WTC11 (cell line): ENCODE data around the gene GRID2. TPM values are rescaled to one million over a fixed set of nuclear protein-coding genes. Genes with fewer than 3 reads are reported as not detected.
A peak's percentile ranks its signal among the peaks of the same experiment; 100 is the strongest.

ENCODE experiments used
- ATAC-seq: fragments of 200-7000 bp; cut with Tn5 transposase; 2 replicates; pipeline ENCODE4 v1.10.0; 2021; ENCODE audit warnings: mild to moderate bottlenecking, moderate library complexity
- CTCF ChIA-PET: fragments of 300-600 bp; sonication (Branson Sonifier 250); formaldehyde crosslinking; loops from one replicate; lab custom pipeline; 2021; ENCODE audit warnings: antibody characterized with exemption; lab: Charles Lee
- POLR2A ChIA-PET: fragments of 350-600 bp; sonication (Branson Sonifier 250); formaldehyde crosslinking; loops from one replicate; lab custom pipeline; 2021; ENCODE audit warnings: antibody characterized with exemption; lab: Charles Lee
- DNase-seq: peaks from one replicate; pipeline ENCODE4 v3.0.0; 2021; ENCODE audit warnings: low spot score
- H3K27ac Mint-ChIP-seq: 2 replicates; pipeline ENCODE4 v1.8.0; 2021; ENCODE audit warnings: mixed read lengths
- H3K27me3 Mint-ChIP-seq: 2 replicates; pipeline ENCODE4 v1.8.0; 2021; ENCODE audit warnings: low read depth, mild to moderate bottlenecking, moderate library complexity, mixed read lengths
- H3K36me3 Mint-ChIP-seq: 2 replicates; pipeline ENCODE4 v1.8.0; 2021; ENCODE audit warnings: mixed read lengths
- H3K4me1 Mint-ChIP-seq: 2 replicates; pipeline ENCODE4 v1.8.0; 2022; ENCODE audit warnings: mixed read lengths
- H3K4me3 Mint-ChIP-seq: 2 replicates; pipeline ENCODE4 v1.8.0; 2021; ENCODE audit warnings: mild to moderate bottlenecking, moderate library complexity, mixed read lengths
- H3K9me3 Mint-ChIP-seq: 2 replicates; pipeline ENCODE4 v1.8.0; 2021; ENCODE audit warnings: mixed read lengths
- CBFB ChIP-seq: sonication (generic); formaldehyde crosslinking; IDR thresholded peaks from 2 replicates; pipeline ENCODE4 v1.8.1; 2022; ENCODE audit warnings: mild to moderate bottlenecking, low read depth, missing genetic modification reagents
- E2F1 ChIP-seq: sonication (generic); formaldehyde crosslinking; IDR thresholded peaks from 2 replicates; pipeline ENCODE4 v1.8.0; 2022; ENCODE audit warnings: mild to moderate bottlenecking, missing genetic modification reagents
- FOXJ3 ChIP-seq: sonication (generic); formaldehyde crosslinking; IDR thresholded peaks from 2 replicates; pipeline ENCODE4 v1.9.0; 2021; ENCODE audit warnings: missing genetic modification reagents, mild to moderate bottlenecking, borderline replicate concordance
- JUN ChIP-seq: sonication (generic); formaldehyde crosslinking; IDR thresholded peaks from 2 replicates; pipeline ENCODE4 v1.8.0; 2023; ENCODE audit warnings: mild to moderate bottlenecking, missing genetic modification reagents
- KAT7 ChIP-seq: sonication (generic); formaldehyde crosslinking; IDR thresholded peaks from 2 replicates; pipeline ENCODE4 v1.8.1; 2023; ENCODE audit warnings: missing genetic modification reagents, mild to moderate bottlenecking, borderline replicate concordance
- OVOL2 ChIP-seq: fragments of 250-450 bp; sonication (Bioruptor Pico); IDR thresholded peaks from 2 replicates; pipeline ENCODE4 v1.9.0; 2021; ENCODE audit warnings: mild to moderate bottlenecking, borderline replicate concordance
- SMAD4 ChIP-seq: sonication (generic); formaldehyde crosslinking; IDR thresholded peaks from 2 replicates; pipeline ENCODE4 v1.8.0; 2022; ENCODE audit warnings: mild to moderate bottlenecking, missing genetic modification reagents
- TEAD1 ChIP-seq: sonication (generic); formaldehyde crosslinking; IDR thresholded peaks from 2 replicates; pipeline ENCODE4 v1.8.0; 2022; ENCODE audit warnings: mild to moderate bottlenecking, missing genetic modification reagents
- TP53 ChIP-seq: sonication (generic); formaldehyde crosslinking; IDR thresholded peaks from 2 replicates; pipeline ENCODE4 v1.8.1; 2023; ENCODE audit warnings: mild to moderate bottlenecking, missing genetic modification reagents
- USF1 ChIP-seq: sonication (generic); formaldehyde crosslinking; IDR thresholded peaks from 2 replicates; pipeline ENCODE4 v1.8.0; 2022; ENCODE audit warnings: mild to moderate bottlenecking, missing genetic modification reagents
- ZBTB43 ChIP-seq: sonication (generic); formaldehyde crosslinking; IDR thresholded peaks from 2 replicates; pipeline ENCODE4 v1.8.1; 2023; ENCODE audit warnings: mild to moderate bottlenecking, missing genetic modification reagents
- ZMAT4 ChIP-seq: fragments of 250-450 bp; sonication (Bioruptor Pico); IDR thresholded peaks from 2 replicates; pipeline ENCODE4 v1.9.0; 2021; ENCODE audit warnings: mild to moderate bottlenecking
- ZNF121 ChIP-seq: sonication (generic); formaldehyde crosslinking; IDR thresholded peaks from 2 replicates; pipeline ENCODE4 v1.8.0; 2023; ENCODE audit warnings: missing genetic modification reagents
- ZNF232 ChIP-seq: sonication (generic); formaldehyde crosslinking; IDR thresholded peaks from 2 replicates; pipeline ENCODE4 v1.8.0; 2022; ENCODE audit warnings: mild to moderate bottlenecking, missing genetic modification reagents
- ZNF532 ChIP-seq: fragments of 250-450 bp; sonication (Bioruptor Pico); IDR thresholded peaks from 2 replicates; pipeline ENCODE4 v1.9.0; 2021; ENCODE audit warnings: mild to moderate bottlenecking, borderline replicate concordance
- total RNA-seq: library from RNA; stranded (reverse); gene quantifications from 3 replicates; pipeline ENCODE4 v1.2.3, GENCODE V29; 2021

The GRID2 gene
- total RNA-seq, 1 experiment from 2014 or later: 26.8 TPM

GRCh38 chr4:92346289-92346688 is 42.5 kb downstream of the GRID2 start:
- CTCF ChIA-PET: no interaction called here

GRCh38 chr4:92357966-92358365 is 54.2 kb downstream of the GRID2 start:
- no peak overlapping the region for H3K4me3 Mint-ChIP-seq
- ATAC-seq (no peak; the same call in 1 of the 2 replicates), DNase-seq (no peak)
- no peaks in the 10 kb centered on the region for H3K36me3 Mint-ChIP-seq
- H3K27me3 Mint-ChIP-seq: no peaks in the 10 kb centered on the region
- TF ChIP-seq CBFB (CRISPR knock-in tag) (no peak), ZNF232 (CRISPR knock-in tag) (no peak), ZMAT4 (CRISPR knock-in tag) (no peak), ZNF532 (CRISPR knock-in tag) (no peak), USF1 (CRISPR knock-in tag) (no peak), TP53 (no peak), ZBTB43 (CRISPR knock-in tag) (no peak), KAT7 (no peak), FOXJ3 (CRISPR knock-in tag) (no peak)
- H3K9me3 Mint-ChIP-seq: no peaks in the 10 kb centered on the region
- H3K27ac Mint-ChIP-seq: peak overlapping the region; percentile 61
- POLR2A ChIA-PET: interaction anchor here (0.6 to 0.7 kb wide), 2 partner anchors 52 to 135 kb away, joined by 3 to 4 read pairs; no protein-coding TSS in a partner anchor
- CTCF ChIA-PET: interaction anchor here (0.6 kb wide), 1 partner anchor 163 kb away, joined by 3 read pairs; no protein-coding TSS in a partner anchor
- H3K4me1 Mint-ChIP-seq: peaks cover 65% of the 10 kb centered on the region

More at GRCh38 chr4:92346289-92346688, 42.5 kb downstream of the GRID2 start:
- H3K36me3 Mint-ChIP-seq: no peaks in the 10 kb centered on the region
- POLR2A ChIA-PET: no interaction called here
- H3K9me3 Mint-ChIP-seq: no peaks in the 10 kb centered on the region
- H3K27ac Mint-ChIP-seq: no peak overlapping the region
- DNase-seq: no peak
- no peak for TF ChIP-seq OVOL2
- TF ChIP-seq E2F1 (CRISPR knock-in tag): no peak
- peak; percentile 98 for TF ChIP-seq ZNF121 (CRISPR knock-in tag)
- TF ChIP-seq, all 79 proteins: peak for 1
- H3K27me3 Mint-ChIP-seq: no peaks in the 10 kb centered on the region
- no peak for ATAC-seq
- H3K4me1 Mint-ChIP-seq: peaks cover 4% of the 10 kb centered on the region; the same call in 1 of the 2 replicates
- no peak overlapping the region for H3K4me3 Mint-ChIP-seq

GRCh38 chr4:92359491-92359890 is 55.7 kb downstream of the GRID2 start:
- ATAC-seq: peak; percentile 90
- no peaks in the 10 kb centered on the region for H3K9me3 Mint-ChIP-seq
- no peaks in the 10 kb centered on the region for H3K27me3 Mint-ChIP-seq
- ChIA-PET POLR2A (no interaction called here), CTCF (no interaction called here)
- no peak for DNase-seq
- H3K4me3 Mint-ChIP-seq: peak overlapping the region; percentile 7; the same call in 1 of the 2 replicates
- 0 out of 2 replicates have a peak overlapping the region, but pooled peaks have one; percentile 66 for H3K27ac Mint-ChIP-seq
- H3K4me1 Mint-ChIP-seq: peaks cover 57% of the 10 kb centered on the region
- no peaks in the 10 kb centered on the region for H3K36me3 Mint-ChIP-seq
- TF ChIP-seq TEAD1 (peak; percentile 42; the same call in 1 of the 2 replicates), JUN (CRISPR knock-in tag) (no peak), SMAD4 (CRISPR knock-in tag) (no peak)
